Activated CD4-positive, alpha-beta T cell treated with anti-CD3 and anti-CD28 coated beads, Interleukin-2, amount 50 U/mL, for 1 hour (primary cell): ENCODE data around the gene YKT6.
"Not testable (repeated sequence)": the region's sequence is repeated elsewhere in the genome, so short reads cannot be mapped to it uniquely, and the experiment has no call there.

Experiments
- DNase-seq: peaks from one replicate; pipeline ENCODE4 v3.0.0-alpha.2; 2020

YKT6 gene

DNA sequence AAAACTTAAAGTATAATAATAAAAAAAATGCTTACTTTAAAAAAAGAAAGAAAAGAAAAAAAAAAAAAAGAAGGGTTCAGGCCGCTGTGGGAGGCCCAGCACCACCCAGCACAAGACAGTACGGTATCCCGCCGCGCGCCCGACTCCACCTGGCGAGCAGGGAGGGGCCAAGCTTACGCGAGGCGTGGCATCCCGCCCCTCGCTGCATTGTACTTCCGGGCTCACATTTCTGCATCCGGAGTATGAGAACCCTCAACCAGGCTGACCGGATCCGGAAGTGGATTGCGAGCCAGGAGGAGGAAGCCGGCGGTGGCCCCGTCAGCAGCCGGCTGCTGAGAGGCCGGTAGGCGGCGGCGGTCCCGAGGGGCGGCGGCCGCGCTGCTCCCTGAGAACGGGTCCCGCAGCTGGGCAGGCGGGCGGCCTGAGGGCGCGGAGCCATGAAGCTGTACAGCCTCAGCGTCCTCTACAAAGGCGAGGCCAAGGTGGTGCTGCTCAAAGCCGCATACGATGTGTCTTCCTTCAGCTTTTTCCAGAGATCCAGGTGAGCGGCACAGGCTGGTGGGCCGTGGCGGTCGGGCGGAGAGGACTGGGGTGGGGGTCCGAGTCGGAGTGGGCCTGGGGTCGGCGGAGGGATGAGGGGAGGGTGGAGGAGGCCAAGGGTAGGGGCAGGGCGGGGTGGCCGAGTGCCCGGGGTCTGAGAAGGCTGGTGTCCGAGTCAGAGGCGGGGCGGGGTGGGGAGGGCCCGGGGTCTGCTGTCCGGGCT is at the start of gene YKT6:
Gene YKT6 (plus strand): TSS at position 280 of the 763 bp plus-strand sequence. CDS start 158 bp downstream, at position 438.
- peak; percentile 89 for DNase-seq

DNA sequence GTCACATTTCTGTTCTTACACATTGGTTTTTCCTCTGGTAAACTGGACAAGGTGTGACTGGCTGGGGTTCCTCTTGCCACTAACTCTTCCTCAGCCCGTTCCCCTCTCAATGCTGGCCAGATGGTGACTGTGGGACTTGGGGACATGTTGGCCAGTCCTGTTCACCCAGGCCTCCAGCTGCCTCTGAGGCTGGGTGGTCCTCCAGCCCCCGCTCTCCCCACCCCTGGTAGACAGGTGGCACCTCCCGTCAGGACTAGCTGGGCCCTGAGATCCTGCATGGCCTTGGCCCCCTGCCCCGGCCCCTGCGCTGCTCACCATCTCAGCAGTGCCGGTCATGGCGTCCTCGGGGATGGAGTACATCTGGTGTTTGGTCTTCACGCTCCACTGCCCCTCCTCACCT is 48.8 kb upstream of the YKT6 start:
- DNase-seq = no peak

DNA sequence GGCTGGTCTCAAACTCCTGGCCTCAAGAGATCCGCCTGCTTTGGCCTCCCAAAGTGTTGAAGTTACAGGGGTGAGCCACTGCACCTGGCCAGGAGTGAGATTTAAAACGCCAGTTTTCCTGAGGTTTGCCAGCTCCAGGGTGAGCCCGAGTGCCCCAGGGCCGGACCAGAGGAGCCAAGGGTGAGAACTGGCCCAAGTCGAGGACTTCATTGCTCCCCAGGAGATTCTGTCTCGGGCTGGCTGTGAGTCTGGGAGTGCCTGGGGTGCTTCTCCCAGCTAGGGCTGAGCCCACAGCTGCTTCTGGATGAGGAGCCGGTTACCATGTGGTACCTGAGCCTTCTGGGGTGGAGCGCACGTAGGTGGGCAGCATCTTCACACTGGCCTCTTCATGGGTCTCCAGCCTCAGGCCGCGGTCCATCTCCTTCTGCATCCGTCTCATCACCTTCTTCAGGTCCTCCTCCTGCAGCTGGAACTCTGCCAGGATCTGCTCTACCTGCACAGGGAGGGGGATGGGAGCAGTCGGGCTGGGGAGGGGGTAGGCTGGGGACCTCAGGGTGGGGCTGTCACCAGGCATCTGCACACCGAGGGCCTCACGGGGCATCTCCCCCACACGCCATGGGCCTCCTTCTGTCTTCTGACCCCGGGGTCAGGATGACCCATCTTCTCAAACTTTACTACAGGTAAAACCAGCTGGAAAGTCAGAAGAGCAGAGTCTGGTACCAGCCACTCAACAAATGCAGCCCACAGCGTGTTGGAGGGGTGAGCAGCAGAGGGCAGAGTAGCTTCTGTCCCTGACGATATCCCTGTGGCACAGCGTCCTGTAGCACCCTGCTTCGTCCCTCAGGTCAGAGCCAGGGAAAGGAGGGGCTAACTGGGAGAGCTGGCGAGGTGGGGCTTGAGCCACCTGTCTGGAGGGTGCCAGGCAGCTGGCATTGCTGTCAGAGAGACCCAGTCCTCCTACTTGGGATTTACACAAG is 47.5 kb upstream of the YKT6 start:
- DNase-seq = no peak

DNA sequence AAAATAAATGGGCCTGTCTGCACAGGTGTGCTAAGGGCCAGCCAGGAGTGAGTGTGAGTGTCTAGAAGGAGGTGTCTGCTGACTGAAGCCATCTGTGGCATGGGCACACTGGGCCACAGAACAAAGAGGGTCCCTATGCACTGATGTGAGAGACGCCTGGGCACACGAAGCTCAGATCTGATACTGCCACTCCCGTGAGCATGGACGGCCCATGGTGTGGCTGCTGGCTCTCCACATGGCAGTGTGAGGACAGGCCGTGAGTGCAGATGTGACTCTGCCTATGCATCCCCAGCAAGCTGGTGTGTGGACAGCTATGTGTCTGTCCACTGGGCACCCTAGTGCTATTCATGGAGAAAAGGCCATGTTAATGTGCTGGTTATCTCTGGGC is 46.8 kb upstream of the YKT6 start:
- no peak for DNase-seq

DNA sequence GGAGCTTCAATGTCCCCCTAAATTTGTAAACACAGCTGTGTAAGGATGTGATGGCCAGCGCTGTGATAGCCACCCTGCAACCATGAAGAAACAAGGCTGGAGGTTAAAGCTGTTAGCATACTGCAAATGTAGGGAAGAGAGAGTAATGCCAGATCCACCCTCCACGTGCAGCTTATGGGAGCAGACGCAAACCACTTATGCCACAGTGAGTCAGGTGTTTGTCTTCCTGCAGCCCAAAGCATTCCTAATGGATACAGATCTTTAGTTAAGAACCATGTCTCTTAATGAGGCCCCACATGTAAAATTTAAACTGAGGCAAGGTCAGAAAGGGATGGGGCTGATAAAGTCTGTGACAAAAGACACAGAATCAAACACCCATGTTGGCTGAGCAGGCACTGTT is 46.1 kb upstream of the YKT6 start:
- no peak for DNase-seq

DNA sequence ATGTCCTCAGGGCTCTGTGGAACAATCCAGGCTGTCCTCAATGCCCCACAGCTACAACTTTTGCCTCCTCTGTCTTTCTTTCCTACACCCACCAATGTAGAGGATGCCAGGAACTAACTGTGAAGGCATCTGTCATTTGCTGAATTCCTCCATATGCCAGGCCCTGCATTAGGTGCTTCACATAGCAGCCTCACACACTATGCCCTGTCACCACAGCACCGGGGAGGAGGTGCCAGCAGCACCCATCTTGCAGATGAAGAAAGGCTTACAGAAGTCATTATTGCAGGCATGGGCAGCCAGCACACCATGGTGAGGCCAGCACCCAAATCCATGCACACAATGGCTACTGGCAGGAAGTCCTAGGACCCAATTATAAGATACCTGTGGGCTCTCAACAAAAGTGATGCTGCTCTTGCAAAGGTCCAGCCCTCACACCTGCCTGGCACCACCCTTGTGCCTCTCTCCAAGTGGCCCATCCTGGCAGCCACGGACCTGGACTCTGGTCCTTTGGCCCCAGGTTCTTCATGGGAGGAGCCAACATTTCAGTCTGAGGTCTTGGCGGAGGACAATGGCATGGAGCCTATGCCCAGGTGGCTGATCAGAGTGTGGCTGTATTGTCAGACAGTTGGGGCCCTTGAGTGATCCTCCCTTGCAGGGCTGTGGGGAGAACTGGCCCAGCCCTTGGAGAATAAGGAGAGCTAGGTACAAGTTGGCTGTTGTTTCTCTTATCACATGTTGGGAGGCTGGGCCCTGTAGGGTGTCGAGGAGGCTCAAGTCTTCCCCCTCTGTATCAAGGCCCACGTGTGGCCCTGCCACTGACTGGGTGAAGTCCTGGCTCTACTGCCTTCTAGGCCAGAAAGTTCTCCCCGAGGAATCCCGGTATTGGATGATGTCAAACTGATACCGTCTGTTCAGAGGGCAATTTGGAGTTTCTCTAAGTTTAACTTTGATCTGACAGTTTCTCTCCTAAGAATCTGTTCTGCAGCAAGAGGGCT is 45.3 kb upstream of the YKT6 start:
- no peak for DNase-seq

DNA sequence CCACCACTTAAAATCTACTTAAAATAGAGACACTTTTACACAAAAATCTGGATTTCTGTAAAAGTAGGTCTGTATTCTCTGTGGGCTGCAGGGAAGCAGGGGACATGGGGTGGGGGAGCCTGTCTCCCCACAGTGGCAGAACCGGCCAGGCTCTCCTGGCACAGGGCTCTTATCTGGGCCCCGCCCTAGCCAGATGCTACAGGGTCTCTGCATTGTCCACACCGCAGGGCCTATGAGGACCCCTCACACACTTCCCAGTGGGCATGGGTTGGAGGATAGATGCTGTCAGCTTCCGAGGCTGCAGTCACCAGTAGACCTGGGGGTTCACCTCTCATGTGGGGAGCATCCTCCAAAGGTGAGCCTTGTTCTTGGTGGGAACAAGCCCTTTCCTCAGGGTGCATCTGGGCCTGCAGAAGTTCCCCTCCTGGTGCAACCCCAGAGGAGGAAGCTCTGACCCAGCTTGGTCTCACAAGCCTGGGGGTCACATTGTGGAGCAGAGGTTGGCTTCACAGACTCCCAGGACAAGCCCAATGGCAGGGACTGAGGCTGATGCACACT is 44.2 kb upstream of the YKT6 start:
- DNase-seq = no peak

DNA sequence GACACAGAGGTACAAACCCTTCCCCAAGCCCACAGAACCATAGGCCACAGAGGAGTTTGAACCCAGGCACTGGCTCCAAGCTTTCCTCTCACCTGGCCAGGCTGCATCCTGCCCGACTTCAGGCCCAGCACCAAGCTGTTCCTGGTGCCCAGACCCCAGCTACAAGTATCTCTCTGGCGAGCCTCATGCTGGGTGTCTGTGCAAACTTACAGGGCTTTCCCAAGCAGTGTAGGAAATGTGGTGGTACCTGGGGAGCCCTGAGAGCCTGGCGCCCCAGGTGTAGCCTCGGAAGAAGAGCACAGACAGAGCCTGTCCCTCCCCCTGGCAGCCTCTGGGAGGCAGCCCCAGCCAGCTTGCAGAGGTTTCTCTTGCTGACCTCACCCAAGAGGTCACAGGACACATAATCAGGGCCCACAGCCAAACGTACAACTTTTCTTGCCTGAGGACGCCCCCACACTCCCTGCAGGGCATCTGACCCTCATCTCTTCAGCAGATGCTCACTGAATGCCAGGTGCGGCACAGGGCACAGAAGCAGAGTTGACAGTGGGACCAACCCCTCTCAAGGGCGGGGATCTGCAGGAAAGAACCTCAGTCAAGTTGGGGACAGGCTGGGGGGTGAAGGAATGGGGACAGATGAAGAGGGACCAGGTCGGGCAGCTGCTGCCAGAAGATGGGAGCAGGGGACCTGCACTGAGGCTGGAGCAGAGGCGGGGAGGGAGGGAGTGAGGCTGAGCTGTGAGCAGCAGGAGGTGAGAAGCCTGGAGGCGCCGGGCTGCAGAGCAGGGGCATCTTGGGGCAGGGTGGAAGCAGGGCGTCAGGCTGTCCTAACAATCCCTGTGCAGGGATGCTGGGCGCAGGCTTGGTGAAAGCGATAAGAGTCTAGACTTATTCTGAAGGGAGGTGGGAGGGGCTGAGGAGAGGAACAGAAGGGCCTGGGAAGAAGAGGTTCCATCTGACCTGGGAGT is 43.4 kb upstream of the YKT6 start:
- DNase-seq = no peak

DNA sequence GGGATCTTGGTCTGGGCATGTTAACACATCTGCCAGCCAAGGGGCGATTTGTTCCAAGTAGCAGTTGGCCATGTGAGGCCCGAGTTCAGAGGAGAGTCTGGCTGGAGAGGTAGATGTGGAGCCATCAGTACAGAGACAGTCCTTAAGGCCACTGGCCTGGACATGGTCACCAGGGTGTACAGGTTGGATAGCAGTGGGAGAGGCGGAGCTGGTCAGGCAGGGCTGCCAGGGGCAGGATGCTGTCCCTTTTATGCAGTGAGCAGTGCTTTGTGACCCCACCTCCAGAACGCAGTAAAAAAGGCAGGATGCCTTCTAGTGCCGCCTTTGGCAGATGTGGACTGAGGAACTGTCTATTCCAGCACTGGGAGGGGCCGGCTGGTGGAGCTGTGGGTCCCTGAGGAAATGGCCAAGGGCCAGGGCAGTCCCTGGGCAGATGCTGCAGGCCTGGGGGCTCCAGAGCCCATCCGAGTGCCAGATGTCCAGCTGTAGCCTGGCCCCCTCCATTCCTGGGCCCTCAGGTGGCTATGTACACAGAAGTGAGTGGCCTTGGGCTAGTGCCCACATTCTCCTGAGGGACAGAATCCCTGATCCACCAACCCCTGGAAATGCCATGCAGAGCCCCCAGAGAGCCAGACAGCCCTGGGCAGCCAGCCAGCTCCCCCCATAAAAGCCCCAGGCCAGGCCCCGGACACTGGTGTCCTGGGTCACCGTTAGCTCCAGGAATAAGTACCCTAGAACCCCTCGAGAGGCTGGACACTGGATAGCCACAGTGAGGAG is 42.5 kb upstream of the YKT6 start:
- DNase-seq = no peak

DNA sequence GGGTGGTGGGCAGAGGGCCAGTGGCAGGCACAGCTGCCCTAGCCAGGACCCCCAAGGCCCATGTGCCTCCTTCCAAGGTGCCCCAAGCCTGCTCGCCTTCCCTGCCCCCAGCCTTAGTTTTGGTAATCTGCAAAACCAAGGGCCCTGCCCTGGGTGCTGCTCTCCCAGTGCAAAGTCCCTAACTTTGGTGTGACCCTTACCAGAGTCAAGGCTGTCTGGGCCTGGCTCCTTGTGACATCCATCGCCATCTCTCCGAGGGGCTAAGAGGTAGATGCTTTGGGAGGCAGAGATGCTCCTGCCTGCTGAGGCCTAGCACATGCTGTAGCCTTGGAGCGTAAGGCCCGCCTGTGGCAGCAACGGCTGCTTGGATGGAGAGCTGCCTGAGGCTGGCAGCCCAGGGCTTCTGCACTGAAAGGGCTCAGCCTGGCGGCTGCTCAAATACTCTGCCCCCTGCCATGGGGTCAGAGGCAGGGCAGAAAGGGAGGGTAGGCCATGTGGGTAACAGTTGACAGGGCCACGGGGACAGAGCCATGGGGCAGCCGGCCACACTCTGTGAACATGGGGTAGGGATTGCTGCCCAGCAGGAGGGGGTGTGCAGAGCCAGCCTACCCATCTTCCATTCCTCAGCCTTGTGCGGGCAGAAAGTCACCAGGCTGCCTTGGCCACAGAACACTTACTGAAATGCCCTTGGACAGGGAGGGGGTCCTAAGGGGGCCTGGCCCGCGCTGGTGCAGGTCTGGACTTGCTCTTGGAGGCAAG is 41.7 kb upstream of the YKT6 start:
- DNase-seq = no peak

DNA sequence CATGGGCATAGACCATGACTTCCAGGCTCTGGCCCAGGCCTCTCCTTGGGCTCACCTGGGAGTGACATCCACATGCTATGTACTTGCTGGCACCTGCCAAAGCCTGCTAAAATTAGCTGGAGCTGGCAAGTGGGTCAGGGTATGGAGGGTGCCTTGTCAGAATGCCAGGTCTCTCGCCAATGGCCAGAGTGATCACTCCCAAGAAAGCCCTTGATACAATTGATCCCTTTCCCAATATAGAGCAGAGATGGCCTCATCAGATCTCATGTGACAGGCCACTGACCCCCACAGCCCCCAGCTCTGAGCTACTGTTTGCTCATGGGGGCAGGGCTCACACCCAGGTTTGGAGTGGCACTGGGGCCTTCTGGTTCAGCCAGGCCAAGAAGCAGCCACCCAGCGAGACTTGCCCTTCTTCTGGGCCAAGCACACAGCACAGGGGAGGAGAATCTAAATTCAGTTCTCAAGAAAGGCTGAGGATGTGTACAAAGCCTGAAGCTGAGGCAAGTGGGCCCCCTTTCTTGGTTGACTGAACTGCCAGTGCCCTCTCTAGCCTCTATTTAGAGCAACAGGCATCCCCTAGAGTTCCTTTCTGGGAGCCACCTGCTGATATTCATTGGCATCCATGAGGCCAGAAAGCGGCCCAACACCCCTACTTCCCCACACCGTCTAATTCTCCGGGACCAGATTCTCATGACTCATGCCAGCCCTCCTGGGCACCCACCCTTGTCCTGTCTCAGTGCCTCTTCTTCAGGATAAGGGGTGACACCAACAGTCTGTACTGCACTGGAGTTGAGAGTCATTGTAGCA is 40.8 kb upstream of the YKT6 start:
- no peak for DNase-seq

DNA sequence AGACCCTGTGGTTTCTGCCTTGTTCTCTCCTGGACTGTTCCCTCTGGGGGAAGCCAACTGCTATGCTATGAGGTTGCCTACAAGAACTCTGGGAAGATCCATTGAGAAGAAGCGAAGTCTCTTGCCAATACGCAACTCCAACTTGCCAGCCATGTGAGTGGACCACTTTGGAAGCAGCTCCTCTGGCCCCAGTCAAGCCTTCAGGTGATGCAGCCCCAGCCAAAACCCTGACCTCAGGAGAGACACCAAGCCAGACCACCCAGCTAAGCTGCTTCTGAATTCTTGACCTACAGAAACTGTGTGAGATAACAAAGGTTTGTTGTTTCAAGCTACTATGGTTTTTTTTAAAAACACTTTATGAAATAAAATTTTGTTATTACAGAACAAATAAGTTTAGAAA is 39.4 kb upstream of the YKT6 start:
- no peak for DNase-seq

DNA sequence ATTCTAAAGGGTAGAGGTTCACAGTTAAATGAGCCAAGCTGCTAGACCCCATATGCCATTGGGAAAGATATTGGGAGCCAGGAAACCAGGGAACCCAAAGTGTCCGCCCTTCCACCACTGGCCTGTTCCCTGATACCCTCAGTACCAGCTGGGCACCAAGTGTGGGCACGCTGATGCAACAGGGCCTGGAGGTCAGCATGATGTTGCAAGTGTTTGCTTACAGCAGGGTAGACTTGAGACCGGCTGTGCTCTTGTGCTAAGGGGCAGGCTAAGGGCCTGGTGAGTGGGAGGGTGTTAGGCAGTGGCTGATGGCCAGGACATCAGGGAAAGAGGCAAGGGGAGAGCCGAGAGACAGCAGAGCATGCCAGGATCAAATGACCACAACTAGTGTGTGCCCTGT is 38.6 kb upstream of the YKT6 start:
- DNase-seq = no peak

DNA sequence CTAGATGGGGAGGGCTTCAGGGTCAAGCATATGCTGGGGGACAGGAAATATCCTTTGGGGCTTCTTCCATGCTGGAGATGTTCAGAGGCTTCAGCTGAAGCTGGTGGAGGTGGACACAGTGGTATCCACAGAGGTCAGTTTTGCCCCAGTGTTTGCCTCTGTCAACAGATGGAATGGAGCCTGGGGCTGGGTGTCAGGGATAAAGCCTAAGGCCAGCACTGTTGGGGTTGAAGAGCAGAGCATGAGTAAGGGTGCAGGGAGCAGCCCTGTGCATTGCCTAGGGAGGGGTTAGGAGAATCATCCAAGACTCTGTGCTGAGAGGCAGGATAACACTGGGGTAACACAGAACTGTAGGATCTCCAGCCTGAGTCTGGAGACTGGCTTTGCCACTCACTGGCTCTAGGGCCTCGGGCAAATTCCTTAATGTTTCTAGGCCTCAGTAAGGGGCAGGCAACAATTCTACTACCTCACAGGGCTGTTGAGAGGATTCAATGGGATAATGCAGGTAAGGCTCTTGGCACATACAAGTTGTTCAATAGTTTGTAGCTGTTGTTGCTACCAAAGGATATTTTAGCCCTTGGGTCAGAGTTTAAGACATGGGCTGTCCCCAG is 37.9 kb upstream of the YKT6 start:
- no peak for DNase-seq

DNA sequence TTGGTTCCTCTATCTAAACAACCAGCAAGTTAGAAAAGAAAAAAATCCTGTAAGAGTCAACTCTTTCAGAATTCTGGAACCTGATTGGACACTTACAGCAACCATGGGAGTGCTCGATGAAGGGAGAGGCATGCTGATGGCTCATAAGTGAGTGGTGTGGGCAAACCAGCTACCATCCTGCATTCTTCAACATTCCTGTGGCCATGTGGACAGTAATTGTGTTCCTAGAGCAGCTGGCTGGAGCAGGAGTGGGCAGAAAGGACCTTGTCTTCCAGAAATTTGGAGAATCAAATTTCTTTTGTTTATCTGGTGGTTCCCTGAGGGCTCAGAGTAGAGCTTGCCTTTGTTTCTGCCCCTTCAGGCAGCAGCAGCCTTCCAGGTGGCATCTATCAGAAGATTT is 37.2 kb upstream of the YKT6 start:
- no peak for DNase-seq

DNA sequence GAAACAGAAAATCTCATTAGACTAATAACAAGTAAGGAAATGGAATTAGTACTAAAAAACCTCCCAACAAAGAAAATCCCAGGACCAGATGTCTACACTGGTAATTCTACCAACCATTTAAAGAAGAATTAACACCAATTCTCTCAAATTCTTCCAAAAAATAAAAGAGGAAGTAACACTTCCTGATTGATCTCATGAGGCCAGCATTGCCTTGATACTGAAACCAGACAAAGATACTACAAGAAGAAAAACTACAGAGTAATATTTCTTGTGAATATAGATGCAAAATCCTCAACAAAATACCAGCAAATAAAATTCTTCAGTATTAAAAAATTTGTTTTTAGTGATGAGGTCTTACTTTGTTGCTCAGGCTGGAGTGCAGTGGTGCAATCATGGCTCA is 32.9 kb upstream of the YKT6 start:
- DNase-seq = no peak

DNA sequence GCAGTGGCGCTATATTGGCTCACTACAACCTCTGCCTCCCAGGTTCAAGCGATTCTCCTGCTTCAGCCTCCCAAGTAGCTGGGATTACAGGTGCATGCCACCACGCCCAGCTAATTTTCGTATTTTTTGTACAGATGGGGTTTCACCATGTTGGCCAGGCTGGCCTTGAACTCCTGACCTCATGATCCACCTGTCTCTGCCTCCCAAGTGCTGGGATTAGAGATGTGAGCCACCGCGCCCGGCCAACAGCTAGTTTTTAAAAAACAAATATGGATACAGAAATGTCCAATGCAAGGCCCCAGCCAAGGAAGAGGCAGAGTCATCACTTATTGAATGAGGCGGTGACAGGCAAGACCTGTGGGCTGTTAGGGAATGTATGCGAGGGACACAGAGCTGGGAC is 28.9 kb upstream of the YKT6 start:
- not testable (repeated sequence) for DNase-seq

DNA sequence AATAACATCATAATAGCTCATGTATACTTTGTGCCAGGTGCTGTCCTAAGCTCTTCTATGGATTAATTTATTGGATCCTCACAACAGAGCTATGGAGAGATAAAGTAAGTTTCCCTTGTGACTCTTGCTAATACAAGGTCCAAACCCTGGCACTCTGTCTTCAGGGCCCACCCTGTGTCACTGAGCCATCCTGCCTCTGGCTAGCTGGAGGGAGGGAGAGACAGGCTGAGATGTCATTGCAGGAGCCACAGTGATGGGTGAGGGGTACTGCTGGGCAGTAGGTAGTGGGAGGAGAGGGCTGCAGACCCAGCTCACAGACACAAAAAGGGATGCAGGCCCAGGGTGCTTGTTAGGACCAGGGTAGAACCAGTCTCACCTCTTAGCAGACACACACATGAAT is 28.4 kb upstream of the YKT6 start:
- DNase-seq = no peak
